Gastroesophageal sphincter (tissue), 4 donors: ENCODE data around the gene CYBA. TPM values are rescaled to one million over a fixed set of nuclear protein-coding genes. Genes with fewer than 3 reads are reported as not detected.
A peak's percentile ranks its signal among the peaks of the same experiment; 100 is the strongest.

Experiments used
- ATAC-seq: fragments of 150-250 bp; one replicate; pipeline ENCODE4 v1.9.1; 2016; ENCODE audit warnings: mild to moderate bottlenecking, moderate library complexity
- H3K27ac ChIP-seq, 4 donors: fragments of 200-600 bp; sonication (generic) in 3 of 4; 1 replicate in 3 of 4; 2 replicates in 1 of 4; pipeline ENCODE4 v1.5.1; 2016 to 2019
- H3K27me3 ChIP-seq: fragments of 200-600 bp; sonication (generic); one replicate; pipeline ENCODE4 v1.5.1; 2019
- H3K36me3 ChIP-seq, 2 donors: fragments of 200-600 bp; sonication (generic); one replicate each; pipeline ENCODE4 v1.5.1; 2019; ENCODE audit warnings: control low read depth in 1 of 2
- H3K4me1 ChIP-seq, 3 donors: fragments of 200-600 bp; sonication (generic); 1 replicate in 2 of 3; 2 replicates in 1 of 3; pipeline ENCODE4 v1.5.1; 2016 to 2019; ENCODE audit warnings: control low read depth in 2 of 3
- H3K4me3 ChIP-seq, 2 donors: fragments of 200-600 bp; sonication (generic); one replicate each; pipeline ENCODE4 v1.5.1; 2019; ENCODE audit warnings: mild to moderate bottlenecking in 1 of 2, moderate library complexity in 1 of 2
- H3K9me3 ChIP-seq, 3 donors: fragments of 200-600 bp; sonication (generic); one replicate each; pipeline ENCODE4 v1.5.1; 2017 to 2019; ENCODE audit warnings: control low read depth in 2 of 3
- EP300 ChIP-seq: sonication (generic); formaldehyde crosslinking; IDR thresholded peaks from one replicate; pipeline ENCODE4 v1.6.1; 2017; ENCODE audit warnings: antibody characterized with exemption, mild to moderate bottlenecking
- POLR2A ChIP-seq, 2 donors: fragments of 450-650 bp; IDR thresholded peaks; one replicate each; pipeline ENCODE4 v1.6.1; 2017; ENCODE audit warnings: antibody characterized with exemption in 2 of 2, mild to moderate bottlenecking in 2 of 2, moderate library complexity in 1 of 2
- POLR2AphosphoS5 ChIP-seq: sonication (generic); formaldehyde crosslinking; IDR thresholded peaks from one replicate; pipeline ENCODE4 v1.6.1; 2017; ENCODE audit warnings: antibody characterized with exemption
- WGBS, 2 donors: methylation state at CpG; one replicate each; pipeline ENCODE4 v1.1.5; 2018; ENCODE audit warnings: low coverage in 1 of 2; 5-methylcytosine and 5-hydroxymethylcytosine counted together
- total RNA-seq, 4 donors: library from RNA; depleted of rRNA; stranded (reverse); fragments of >200 nt; gene quantifications; one replicate each; pipeline ENCODE4 v1.1.0, GENCODE V29; 2016
- TF ChIP-seq, protein P1 (sequence below), 4 experiments: fragments of 200-600 bp in 2 of 4; fragments of 450-650 bp in 2 of 4; sonication (generic) in 1 of 4; IDR thresholded peaks; one replicate each; pipeline ENCODE4 v1.5.1; 2017 to 2019; ENCODE audit warnings: antibody characterized with exemption in 4 of 4, mild to moderate bottlenecking in 2 of 4, moderate library complexity in 2 of 4

Gene CYBA
- total RNA-seq, 4 donors from 2014 or later = 19.9 to 135 (median 79.1) TPM

DNA sequence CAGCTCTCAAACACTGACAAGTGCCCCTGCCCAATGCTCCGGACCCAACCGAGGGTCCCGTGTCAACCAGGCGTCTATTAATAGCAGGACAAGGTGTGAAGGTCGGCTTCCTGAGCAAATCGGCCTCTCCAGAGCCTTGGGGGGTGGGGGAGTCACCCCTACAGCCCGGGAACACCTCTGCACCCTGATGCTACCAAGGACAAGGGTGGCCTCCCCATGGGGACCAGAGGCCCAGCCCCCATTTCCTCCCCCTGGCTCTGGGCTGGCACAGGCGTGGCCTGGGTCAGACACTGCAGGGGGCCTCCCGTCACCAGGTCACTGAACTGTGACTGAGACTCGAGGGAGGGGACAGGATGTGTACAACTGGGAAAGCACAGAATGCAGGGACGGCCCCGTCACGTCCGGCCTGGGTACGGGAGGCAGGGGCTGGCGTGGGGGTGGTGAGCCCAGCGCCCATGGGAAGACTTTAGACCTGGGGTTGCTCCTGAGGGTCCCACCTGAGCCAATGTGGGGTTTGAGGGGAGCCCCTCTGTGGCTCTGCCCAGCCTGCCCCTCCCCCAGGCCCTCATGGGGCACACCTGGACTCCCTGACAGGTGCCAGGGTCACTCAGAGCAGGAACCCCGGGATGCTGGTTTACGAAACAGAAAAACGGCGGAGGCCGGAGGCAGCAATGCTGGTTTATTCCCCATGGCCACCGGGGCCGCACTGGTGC lies 579 bp upstream of the CYBA start:
- H3K27me3 ChIP-seq = peaks cover 29% of the 10 kb centered on the region
- peak overlapping the region in 3 of 4 donors; percentile 69 to 78 (median 71) for H3K27ac ChIP-seq
- WGBS, 2 donors = no CpG with 5 or more reads among the region's 24 CpGs
- H3K36me3 ChIP-seq = peaks cover 0 to 50% of the 10 kb centered on the region in 2 donors
- no peak for TF ChIP-seq POLR2A (IDR thresholded peaks at IDR 0.05)
- no peak for TF ChIP-seq POLR2AphosphoS5
- TF ChIP-seq, protein P1, sequence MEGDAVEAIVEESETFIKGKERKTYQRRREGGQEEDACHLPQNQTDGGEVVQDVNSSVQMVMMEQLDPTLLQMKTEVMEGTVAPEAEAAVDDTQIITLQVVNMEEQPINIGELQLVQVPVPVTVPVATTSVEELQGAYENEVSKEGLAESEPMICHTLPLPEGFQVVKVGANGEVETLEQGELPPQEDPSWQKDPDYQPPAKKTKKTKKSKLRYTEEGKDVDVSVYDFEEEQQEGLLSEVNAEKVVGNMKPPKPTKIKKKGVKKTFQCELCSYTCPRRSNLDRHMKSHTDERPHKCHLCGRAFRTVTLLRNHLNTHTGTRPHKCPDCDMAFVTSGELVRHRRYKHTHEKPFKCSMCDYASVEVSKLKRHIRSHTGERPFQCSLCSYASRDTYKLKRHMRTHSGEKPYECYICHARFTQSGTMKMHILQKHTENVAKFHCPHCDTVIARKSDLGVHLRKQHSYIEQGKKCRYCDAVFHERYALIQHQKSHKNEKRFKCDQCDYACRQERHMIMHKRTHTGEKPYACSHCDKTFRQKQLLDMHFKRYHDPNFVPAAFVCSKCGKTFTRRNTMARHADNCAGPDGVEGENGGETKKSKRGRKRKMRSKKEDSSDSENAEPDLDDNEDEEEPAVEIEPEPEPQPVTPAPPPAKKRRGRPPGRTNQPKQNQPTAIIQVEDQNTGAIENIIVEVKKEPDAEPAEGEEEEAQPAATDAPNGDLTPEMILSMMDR (IDR thresholded peaks at IDR 0.05) = no peak
- no peak for TF ChIP-seq EP300
- no peaks in the 10 kb centered on the region for H3K9me3 ChIP-seq
- H3K4me1 ChIP-seq = peaks cover 0 to 29% (median 9%) of the 10 kb centered on the region in 3 donors
- ATAC-seq = peak; percentile 56
- peak overlapping the region; percentile 57 to 70 for H3K4me3 ChIP-seq

DNA sequence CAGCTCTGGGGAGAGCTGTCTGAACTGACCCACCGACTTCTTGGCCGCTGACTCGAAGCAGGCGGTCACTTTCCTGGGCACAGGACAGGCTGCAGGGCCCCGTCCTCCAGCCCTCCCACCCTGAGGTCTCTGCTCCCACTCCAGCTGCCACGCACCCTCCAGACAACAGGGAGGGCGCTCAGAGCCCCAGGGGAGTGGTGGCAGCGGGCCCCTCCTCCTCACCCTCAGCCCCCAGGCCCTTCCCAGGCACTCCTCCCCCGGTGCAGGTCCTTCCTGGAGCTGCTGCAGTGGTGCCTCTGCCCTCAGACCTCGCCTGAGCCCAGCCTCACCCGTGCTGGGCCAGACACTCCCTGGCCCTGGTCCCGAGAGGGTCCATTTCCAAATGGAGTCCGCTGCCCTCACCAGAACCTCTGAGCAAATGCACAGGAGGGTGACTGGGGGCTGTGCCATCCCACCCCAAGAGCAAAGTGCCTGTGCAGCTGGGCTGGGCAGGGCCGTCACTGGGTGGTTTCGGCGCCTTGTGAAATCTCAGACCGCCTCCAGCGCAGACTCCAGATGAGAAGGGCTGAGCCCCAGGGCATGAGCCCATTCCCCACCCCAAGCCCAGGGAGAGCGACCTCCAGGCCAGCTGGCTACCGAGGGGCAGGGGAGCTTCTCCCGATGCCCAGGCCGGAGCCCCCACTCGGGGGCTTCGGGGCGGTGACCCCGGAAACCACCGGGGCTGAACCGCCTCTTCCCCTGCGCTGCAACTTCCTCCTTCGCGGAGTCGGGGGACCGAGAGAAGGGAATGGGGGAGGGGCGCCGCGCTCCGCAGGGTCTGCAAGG lies 717 bp downstream of the CYBA start:
- no peak for TF ChIP-seq POLR2AphosphoS5
- no peak for TF ChIP-seq EP300
- no peak for TF ChIP-seq POLR2A (IDR thresholded peaks at IDR 0.05)
- TF ChIP-seq, protein P1 (IDR thresholded peaks at IDR 0.05) = no peak
- Histone ChIP-seq H3K9me3 (no peaks in the 10 kb centered on the region), H3K36me3 (peaks cover 0 to 42% of the 10 kb centered on the region in 2 donors), H3K4me1 (peaks cover 0 to 29% (median 9%) of the 10 kb centered on the region in 3 donors), H3K27me3 (peaks cover 29% of the 10 kb centered on the region), H3K27ac (peak overlapping the region in 3 of 4 donors; percentile 69 to 78 (median 71)), H3K4me3 (peak overlapping the region; percentile 57 to 70)
- 30% methylated on average over 2 of the region's 37 CpGs; no CpG with 5 or more reads in 1 of the 2 donors for WGBS, 2 donors
- ATAC-seq = peak; percentile 34

DNA sequence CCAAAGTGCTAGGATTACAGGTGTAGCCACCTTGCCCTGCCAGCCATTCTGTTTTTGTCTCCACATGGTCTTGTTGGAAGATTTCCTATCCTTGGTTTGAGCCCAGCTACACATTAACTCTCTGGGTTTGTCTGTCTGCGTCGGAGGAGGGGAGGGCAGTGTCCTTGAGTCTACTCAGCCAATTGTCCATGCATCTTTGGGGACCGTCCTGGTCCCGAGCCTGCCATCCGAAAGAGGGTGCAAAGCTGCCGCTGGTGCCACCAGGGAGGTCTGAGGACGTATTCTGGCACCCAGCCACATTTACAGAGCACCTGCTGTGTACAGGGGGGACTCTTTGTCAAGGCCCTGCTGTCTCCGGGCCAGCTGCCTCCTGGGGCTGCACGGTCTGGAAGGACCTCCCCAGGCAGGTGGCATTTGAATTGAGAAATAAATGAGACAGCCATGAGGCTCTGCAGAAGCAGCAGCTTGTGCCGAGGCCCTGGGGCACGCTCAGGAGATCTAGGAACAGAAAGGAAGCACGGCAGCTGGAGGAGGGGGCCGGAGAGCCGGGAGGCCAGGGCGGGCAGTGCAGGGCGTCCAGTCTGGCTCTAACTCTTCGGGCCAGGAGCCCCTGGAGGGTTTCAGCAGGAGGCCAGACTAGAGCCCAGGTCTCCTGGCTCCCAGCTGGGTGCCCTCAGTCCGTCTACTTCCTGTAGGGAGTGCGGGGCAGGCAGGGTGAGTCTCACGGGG lies 1.5 kb downstream of the CYBA start:
- TF ChIP-seq POLR2AphosphoS5 (no peak), EP300 (no peak), POLR2A (IDR thresholded peaks at IDR 0.05) (no peak)
- TF ChIP-seq, protein P1 (IDR thresholded peaks at IDR 0.05) = no peak
- Histone ChIP-seq H3K27ac (peak overlapping the region in 3 of 4 donors; percentile 69 to 78 (median 71)), H3K9me3 (no peaks in the 10 kb centered on the region), H3K36me3 (peaks cover 0 to 34% of the 10 kb centered on the region in 2 donors), H3K27me3 (peaks cover 29% of the 10 kb centered on the region), H3K4me3 (peak overlapping the region in 1 of 2 donors; percentile 70), H3K4me1 (peaks cover 0 to 29% (median 9%) of the 10 kb centered on the region in 3 donors)
- 83 to 92% methylated on average over 8 to 11 of the region's 20 CpGs for WGBS, 2 donors
- ATAC-seq = no peak

DNA sequence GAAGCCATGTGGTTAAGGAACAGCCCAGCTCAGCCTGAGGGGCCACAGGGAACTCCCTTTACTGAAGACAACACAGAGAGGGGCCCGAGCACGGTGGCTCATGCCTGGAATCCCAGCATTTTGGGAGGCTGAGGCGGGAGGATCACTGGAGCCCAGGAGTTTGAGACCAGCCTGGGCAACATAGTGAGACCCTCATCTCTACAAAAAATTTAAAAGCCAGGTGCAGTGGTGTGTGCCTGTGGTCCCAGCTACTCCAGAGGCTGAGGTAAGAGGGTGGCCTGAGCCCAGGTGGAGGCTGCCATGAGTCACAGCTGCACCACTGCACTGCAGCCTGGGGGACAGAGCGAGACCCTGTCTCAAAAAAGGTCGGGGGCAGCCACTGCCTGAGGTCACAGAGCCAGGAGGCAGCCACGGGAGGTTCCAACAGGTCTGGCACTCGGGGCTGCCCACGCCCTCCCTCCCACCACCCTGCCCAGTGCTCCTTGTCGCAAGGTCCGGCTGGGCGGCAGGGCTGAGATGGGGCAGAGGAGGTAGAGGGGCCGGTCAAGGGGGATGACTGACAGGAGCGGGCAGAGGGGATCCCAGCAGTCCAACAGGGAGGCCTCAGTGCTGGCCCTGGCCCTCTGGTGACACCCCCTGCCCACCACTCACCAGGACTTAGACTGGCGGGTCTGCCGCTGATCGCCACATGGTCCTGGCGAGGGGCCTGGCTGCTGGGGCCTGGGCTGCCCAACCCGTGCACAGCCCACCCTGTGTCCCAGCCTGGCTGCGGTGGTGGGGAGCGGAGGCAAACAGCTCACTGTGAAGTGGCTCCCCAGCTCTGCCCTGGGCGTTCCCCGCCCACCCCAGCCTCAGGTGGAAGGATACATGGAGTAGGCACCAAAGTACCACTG lies 3.4 kb downstream of the CYBA start:
- WGBS, 2 donors = 60% methylated on average over 1 of the region's 22 CpGs; no CpG with 5 or more reads in 1 of the 2 donors
- ATAC-seq = no peak
- TF ChIP-seq POLR2A (IDR thresholded peaks at IDR 0.05) (no peak), EP300 (no peak), POLR2AphosphoS5 (no peak)
- TF ChIP-seq, protein P1 (IDR thresholded peaks at IDR 0.05) = no peak

More for the DNA sequence above, 3.4 kb downstream of the CYBA start:
- peaks cover 0 to 15% of the 10 kb centered on the region in 2 donors for H3K36me3 ChIP-seq
- peaks cover 0 to 29% (median 9%) of the 10 kb centered on the region in 3 donors for H3K4me1 ChIP-seq
- no peak overlapping the region for H3K27ac ChIP-seq
- H3K27me3 ChIP-seq = peaks cover 22% of the 10 kb centered on the region
- H3K4me3 ChIP-seq = no peak overlapping the region
- H3K9me3 ChIP-seq = no peaks in the 10 kb centered on the region
